ENCODE results near the gene MSANTD1. TPM values are rescaled to one million over a fixed set of nuclear protein-coding genes. Genes with fewer than 3 reads are reported as not detected.

The MSANTD1 gene
- total RNA-seq, 2 donors from 2014 or later, result 1.00 to 2.5 TPM

GRCh38 chr4:3213661-3214250 is 35.2 kb upstream of the MSANTD1 start:
- H3K9ac ChIP-seq (ENCODE audit: extremely low read depth, low read length, poor library complexity, severe bottlenecking), result no peak overlapping the region
- H3K4me1 ChIP-seq (ENCODE audit: control insufficient read depth, insufficient read depth, low read length), result no peaks in the 10 kb centered on the region
- TF ChIP-seq CTCF (conservative IDR thresholded peaks at IDR 0.05), result no peak
- Mint-ChIP-seq H3K27me3 (ENCODE audit: insufficient read depth) (no peaks in the 10 kb centered on the region), H3K36me3 (ENCODE audit: low read depth) (peaks cover 83% of the 10 kb centered on the region), H3K27ac (no peak overlapping the region), H3K4me1 (no peaks in the 10 kb centered on the region), H3K9me3 (no peaks in the 10 kb centered on the region), H3K4me3 (no peak overlapping the region)
- no peak for DNase-seq
- H3K36me3 ChIP-seq (ENCODE audit: control insufficient read depth, insufficient read depth, low read length), result peaks cover 92% of the 10 kb centered on the region
- no peak overlapping the region for H3K4me3 ChIP-seq (ENCODE audit: low read length)
- WGBS, 2 experiments (ENCODE audit: insufficient coverage in 1 of 2, insufficient read length in 1 of 2), result 96% methylated on average over 14 to 15 of the region's 15 CpGs
- no peak overlapping the region for H3K27ac ChIP-seq (ENCODE audit: low read depth, low read length)
- H3K27me3 ChIP-seq (ENCODE audit: control insufficient read depth, insufficient read depth, low read length, poor library complexity, severe bottlenecking), result no peaks in the 10 kb centered on the region
- H3K9me3 ChIP-seq (ENCODE audit: control insufficient read depth, low read length), result no peaks in the 10 kb centered on the region

GRCh38 chr4:3215256-3215655 is 33.7 kb upstream of the MSANTD1 start:
- H3K4me3 Mint-ChIP-seq, result no peak overlapping the region

GRCh38 chr4:3215733-3216132 is 33.2 kb upstream of the MSANTD1 start:
- H3K9me3 ChIP-seq (ENCODE audit: control insufficient read depth, low read length), result no peaks in the 10 kb centered on the region
- Mint-ChIP-seq H3K27ac (no peak overlapping the region), H3K4me3 (no peak overlapping the region), H3K4me1 (no peaks in the 10 kb centered on the region), H3K36me3 (ENCODE audit: low read depth) (peaks cover 83% of the 10 kb centered on the region), H3K27me3 (ENCODE audit: insufficient read depth) (no peaks in the 10 kb centered on the region), H3K9me3 (no peaks in the 10 kb centered on the region)
- peaks cover 93% of the 10 kb centered on the region for H3K36me3 ChIP-seq (ENCODE audit: control insufficient read depth, insufficient read depth, low read length)
- TF ChIP-seq CTCF (conservative IDR thresholded peaks at IDR 0.05), result no peak
- no peak overlapping the region for H3K4me3 ChIP-seq (ENCODE audit: low read length)
- H3K27me3 ChIP-seq (ENCODE audit: control insufficient read depth, insufficient read depth, low read length, poor library complexity, severe bottlenecking), result no peaks in the 10 kb centered on the region
- no peak overlapping the region for H3K27ac ChIP-seq (ENCODE audit: low read depth, low read length)
- H3K4me1 ChIP-seq (ENCODE audit: control insufficient read depth, insufficient read depth, low read length), result no peaks in the 10 kb centered on the region
- H3K9ac ChIP-seq (ENCODE audit: extremely low read depth, low read length, poor library complexity, severe bottlenecking), result no peak overlapping the region
- no peak for DNase-seq
- WGBS, 2 experiments (ENCODE audit: insufficient coverage in 1 of 2, insufficient read length in 1 of 2), result 81 to 97% methylated on average over 3 of the region's 4 CpGs

More at GRCh38 chr4:3215256-3215655, 33.7 kb upstream of the MSANTD1 start:
- DNase-seq, result no peak
- Histone ChIP-seq H3K9ac (ENCODE audit: extremely low read depth, low read length, poor library complexity, severe bottlenecking) (no peak overlapping the region), H3K4me1 (ENCODE audit: control insufficient read depth, insufficient read depth, low read length) (no peaks in the 10 kb centered on the region), H3K27ac (ENCODE audit: low read depth, low read length) (no peak overlapping the region), H3K4me3 (ENCODE audit: low read length) (no peak overlapping the region), H3K36me3 (ENCODE audit: control insufficient read depth, insufficient read depth, low read length) (peaks cover 92% of the 10 kb centered on the region), H3K27me3 (ENCODE audit: control insufficient read depth, insufficient read depth, low read length, poor library complexity, severe bottlenecking) (no peaks in the 10 kb centered on the region), H3K9me3 (ENCODE audit: control insufficient read depth, low read length) (no peaks in the 10 kb centered on the region)
- Mint-ChIP-seq H3K27ac (no peak overlapping the region), H3K4me1 (no peaks in the 10 kb centered on the region), H3K36me3 (ENCODE audit: low read depth) (peaks cover 83% of the 10 kb centered on the region), H3K27me3 (ENCODE audit: insufficient read depth) (no peaks in the 10 kb centered on the region), H3K9me3 (no peaks in the 10 kb centered on the region)
- TF ChIP-seq CTCF (conservative IDR thresholded peaks at IDR 0.05), result no peak
- 97 to 99% methylated on average over 10 to 12 of the region's 12 CpGs for WGBS, 2 experiments (ENCODE audit: insufficient coverage in 1 of 2, insufficient read length in 1 of 2)

All from endodermal cell (in vitro differentiated cells).